GM23248 (cell line): ENCODE data around the gene NFE2L3. TPM values are rescaled to one million over a fixed set of nuclear protein-coding genes. Genes with fewer than 3 reads are reported as not detected.

Experiments used
- DNase-seq: peaks from one replicate; pipeline ENCODE4 v3.0.0-alpha.2; 2015
- H2AFZ ChIP-seq: fragments of 200-600 bp; sonication (generic); 2 replicates; pipeline ENCODE4 v1.6.1; 2016; ENCODE audit warnings: antibody characterized with exemption
- H3F3A ChIP-seq: fragments of 200-600 bp; sonication (generic); 2 replicates; pipeline ENCODE4 v1.6.1; 2016; ENCODE audit warnings: mild to moderate bottlenecking, antibody characterized with exemption, mixed run types; ENCODE audit not compliant: insufficient read depth
- H3K27ac ChIP-seq: fragments of 200-600 bp; sonication (generic); 2 replicates; pipeline ENCODE4 v1.5.1; 2016; ENCODE audit warnings: mild to moderate bottlenecking
- H3K27me3 ChIP-seq: fragments of 200-600 bp; sonication (generic); replicated peaks from 2 replicates; pipeline ENCODE4 v1.6.1; 2016; ENCODE audit warnings: mild to moderate bottlenecking; ENCODE audit not compliant: insufficient read depth
- H3K36me3 ChIP-seq: fragments of 200-600 bp; sonication (generic); 2 replicates; pipeline ENCODE4 v1.6.1; 2016; ENCODE audit warnings: low read depth, mild to moderate bottlenecking
- H3K4me1 ChIP-seq: fragments of 200-600 bp; sonication (generic); 2 replicates; pipeline ENCODE4 v1.6.1; 2016; ENCODE audit warnings: mild to moderate bottlenecking; ENCODE audit not compliant: insufficient read depth
- H3K4me2 ChIP-seq: fragments of 200-600 bp; sonication (generic); one replicate; pipeline ENCODE4 v1.6.1; 2016; ENCODE audit warnings: mild to moderate bottlenecking; ENCODE audit not compliant: unreplicated experiment
- H3K4me3 ChIP-seq: fragments of 200-600 bp; sonication (generic); 2 replicates; pipeline ENCODE4 v1.5.1; 2016; ENCODE audit warnings: mild to moderate bottlenecking
- H3K79me2 ChIP-seq: fragments of 200-600 bp; sonication (generic); 2 replicates; pipeline ENCODE4 v1.6.1; 2016; ENCODE audit warnings: mild to moderate bottlenecking; ENCODE audit not compliant: insufficient read depth
- H3K9ac ChIP-seq: fragments of 200-600 bp; sonication (generic); 2 replicates; pipeline ENCODE4 v1.6.1; 2016; ENCODE audit warnings: mild to moderate bottlenecking
- H3K9me2 ChIP-seq: fragments of 200-600 bp; sonication (generic); 2 replicates; pipeline ENCODE4 v1.6.1; 2016; ENCODE audit warnings: mixed run types, mild to moderate bottlenecking, moderate library complexity; ENCODE audit not compliant: insufficient read depth
- H3K9me3 ChIP-seq: fragments of 200-600 bp; sonication (generic); one replicate; pipeline ENCODE4 v1.6.1; 2017; ENCODE audit warnings: low read depth
- H4K20me1 ChIP-seq: fragments of 200-600 bp; sonication (generic); 2 replicates; pipeline ENCODE4 v1.6.0; 2016; ENCODE audit not compliant: insufficient read depth
- EZH2 ChIP-seq: fragments of 200-600 bp; sonication (generic); IDR thresholded peaks from 2 replicates; pipeline ENCODE4 v1.6.1; 2018; ENCODE audit warnings: antibody characterized with exemption, mild to moderate bottlenecking; ENCODE audit not compliant: insufficient read depth, poor library complexity, severe bottlenecking
- EZH2phosphoT487 ChIP-seq: fragments of 200-600 bp; sonication (generic); IDR thresholded peaks from 2 replicates; pipeline ENCODE4 v1.6.1; 2018; ENCODE audit warnings: antibody characterized with exemption, moderate library complexity, mild to moderate bottlenecking, low read depth; ENCODE audit not compliant: insufficient read depth
- WGBS, 2 experiments: methylation state at CpG; one replicate each; pipeline ENCODE4 v1.1.6; 2015 to 2017; ENCODE audit warnings: low lambda C conversion rate in 2 of 2, low coverage in 1 of 2; ENCODE audit errors: missing lambda C conversion rate in 2 of 2; 5-methylcytosine and 5-hydroxymethylcytosine counted together
- in situ Hi-C: fragments of 300-500 bp; cut with MboI; formaldehyde crosslinking; loops from 2 replicates; pipeline ENCODE4 v1.15.0; 2020
- polyA plus RNA-seq: library from polyadenylated mRNA; unstranded; fragments of >200 nt; fragmentation: Nextera tagmentation; extraction: Ambion mirVana; gene quantifications from 2 replicates; pipeline ENCODE4 v1.2.1, GENCODE V29; 2016
- total RNA-seq: library from RNA; depleted of rRNA; stranded (reverse); fragments of >200 nt; shearing (Covaris generic); gene quantifications from 2 replicates; pipeline ENCODE4 v1.2.3, GENCODE V29; 2014

The NFE2L3 gene
- total and polyA plus RNA-seq, 2 experiments from 2014 or later: 0.70 to 1.4 TPM

DNA sequence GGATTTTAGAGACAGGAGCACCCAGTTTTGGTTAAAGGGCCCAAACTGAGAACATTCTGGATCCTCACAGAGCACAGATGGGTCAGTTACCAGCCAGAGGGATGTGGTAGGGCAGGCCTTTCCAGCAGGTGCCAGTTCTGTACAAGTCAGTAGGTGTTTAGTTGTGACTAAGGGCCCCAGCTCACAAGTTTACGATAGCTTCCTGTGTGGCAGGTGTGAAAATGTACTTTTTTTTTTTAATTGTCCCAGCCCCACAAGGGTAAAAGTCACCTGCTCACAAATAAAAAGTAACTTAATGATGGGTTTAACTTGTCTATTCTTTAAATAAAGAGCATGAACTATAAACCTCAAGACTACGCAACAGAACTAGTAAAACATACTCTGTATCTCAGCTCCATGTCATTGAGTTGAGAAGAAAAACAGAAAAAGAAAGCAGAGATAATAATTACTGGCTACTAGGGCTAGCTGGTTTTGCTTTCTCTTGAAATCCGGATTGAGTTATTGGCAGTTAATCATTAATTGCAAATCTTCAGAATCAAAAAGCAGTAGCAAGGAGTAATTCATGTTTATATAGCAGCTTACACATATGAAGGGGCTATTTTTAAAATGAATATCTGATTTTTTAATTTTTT, 15.4 kb downstream of the NFE2L3 start:
- 87 to 91% methylated on average over 3 of the region's 3 CpGs for WGBS, 2 experiments
- no peaks in the 10 kb centered on the region for H3K9me3 ChIP-seq
- H3K9me2 ChIP-seq: no peaks in the 10 kb centered on the region
- in situ Hi-C loops: no loop called here
- H3K4me3 ChIP-seq: no peak overlapping the region
- no peaks in the 10 kb centered on the region for H3K4me1 ChIP-seq
- no peaks in the 10 kb centered on the region for H3K79me2 ChIP-seq
- no peaks in the 10 kb centered on the region for H3F3A ChIP-seq
- DNase-seq: no peak
- no peak overlapping the region for H3K9ac ChIP-seq
- no peak overlapping the region for H3K4me2 ChIP-seq
- no peak for TF ChIP-seq EZH2
- TF ChIP-seq EZH2phosphoT487: no peak
- H3K27me3 ChIP-seq: no peaks in the 10 kb centered on the region
- H3K36me3 ChIP-seq: no peaks in the 10 kb centered on the region
- no peak overlapping the region for H2AFZ ChIP-seq
- no peaks in the 10 kb centered on the region for H4K20me1 ChIP-seq
- no peak overlapping the region for H3K27ac ChIP-seq

DNA sequence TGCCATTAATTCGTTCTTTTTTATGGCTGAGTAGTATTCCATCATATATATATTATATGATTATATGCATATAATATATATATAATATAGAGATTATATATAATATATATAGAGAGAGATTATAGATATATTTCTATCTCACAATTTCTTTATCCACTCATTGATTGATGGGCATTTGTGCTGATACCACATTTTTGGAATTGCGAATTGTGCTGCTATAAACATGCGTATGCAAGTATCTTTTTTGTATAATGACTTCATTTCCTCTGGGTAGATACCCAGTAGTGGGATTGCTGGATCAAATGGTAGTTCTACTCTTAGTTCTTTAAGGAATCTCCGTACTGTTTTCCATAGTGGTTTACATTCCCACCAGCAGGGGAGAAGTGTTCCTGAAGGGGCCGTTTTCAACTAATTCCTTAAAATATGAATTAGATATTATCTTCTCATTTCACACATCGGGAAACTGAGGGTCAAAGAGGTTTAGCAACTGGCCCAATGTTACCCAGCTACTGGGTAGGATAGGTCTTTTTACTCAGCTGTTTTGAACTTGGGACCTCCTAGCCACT, 16.5 kb downstream of the NFE2L3 start:
- Histone ChIP-seq H3K27me3 (no peaks in the 10 kb centered on the region), H3K36me3 (no peaks in the 10 kb centered on the region), H3K9me2 (no peaks in the 10 kb centered on the region), H3K9ac (no peak overlapping the region), H4K20me1 (no peaks in the 10 kb centered on the region), H3K9me3 (no peaks in the 10 kb centered on the region), H3K4me2 (no peak overlapping the region), H3K4me3 (no peak overlapping the region), H3K79me2 (no peaks in the 10 kb centered on the region), H3K27ac (no peak overlapping the region), H3K4me1 (no peaks in the 10 kb centered on the region), H3F3A (no peaks in the 10 kb centered on the region), H2AFZ (no peak overlapping the region)
- in situ Hi-C loops: no loop called here
- TF ChIP-seq EZH2 (no peak), EZH2phosphoT487 (no peak)
- WGBS, 2 experiments: 73 to 80% methylated on average over 6 of the region's 6 CpGs
- no peak for DNase-seq

DNA sequence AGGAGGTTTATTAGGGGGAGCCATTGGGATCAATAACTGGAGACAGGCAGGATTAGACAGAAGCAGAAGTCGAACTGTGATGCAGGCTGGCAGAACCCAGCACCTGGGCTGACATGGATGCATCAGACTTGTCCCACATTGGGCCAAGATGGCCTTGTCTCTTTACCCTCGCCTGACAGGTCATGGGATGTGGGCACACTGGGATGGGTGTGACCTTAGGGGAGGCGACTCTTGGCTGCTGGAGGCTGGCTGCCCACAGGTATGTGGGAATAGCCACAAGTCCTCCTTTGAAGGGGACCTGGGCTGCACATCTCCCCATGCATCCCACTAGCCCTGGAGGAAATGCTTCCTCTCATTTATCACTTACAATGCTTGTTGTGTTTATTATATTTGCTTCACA, 17.3 kb downstream of the NFE2L3 start:
- H3K9me3 ChIP-seq: no peaks in the 10 kb centered on the region
- no peaks in the 10 kb centered on the region for H3K36me3 ChIP-seq
- no peak overlapping the region for H2AFZ ChIP-seq
- no peak for TF ChIP-seq EZH2phosphoT487
- TF ChIP-seq EZH2: no peak
- DNase-seq: no peak
- H3F3A ChIP-seq: no peaks in the 10 kb centered on the region
- H3K4me3 ChIP-seq: no peak overlapping the region
- H3K4me2 ChIP-seq: no peak overlapping the region
- no peaks in the 10 kb centered on the region for H4K20me1 ChIP-seq
- no peaks in the 10 kb centered on the region for H3K9me2 ChIP-seq
- no peak overlapping the region for H3K9ac ChIP-seq
- no peaks in the 10 kb centered on the region for H3K27me3 ChIP-seq
- 51 to 52% methylated on average over 3 of the region's 3 CpGs for WGBS, 2 experiments
- H3K27ac ChIP-seq: no peak overlapping the region
- H3K79me2 ChIP-seq: no peaks in the 10 kb centered on the region
- in situ Hi-C loops: no loop called here
- H3K4me1 ChIP-seq: no peaks in the 10 kb centered on the region

DNA sequence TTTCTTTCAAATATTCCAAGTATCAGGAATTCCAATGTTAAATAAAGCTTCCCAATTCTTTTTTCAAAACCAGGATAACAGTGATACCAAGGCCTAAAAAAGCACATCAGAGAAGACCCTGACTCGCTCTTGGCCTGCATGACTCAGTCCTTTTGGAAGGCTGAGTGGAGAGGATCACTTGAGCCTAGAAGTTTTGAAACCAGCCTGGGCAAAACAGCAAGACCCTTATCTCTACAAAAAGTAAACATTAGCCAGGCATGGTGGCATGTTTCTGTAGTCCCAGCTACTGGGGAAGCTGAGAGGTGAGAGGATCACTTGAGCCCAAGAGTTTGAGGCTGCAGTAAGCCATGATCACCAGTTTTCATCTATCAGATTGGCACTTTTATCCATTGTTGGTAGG, 18.7 kb downstream of the NFE2L3 start:
- Histone ChIP-seq H3K4me3 (no peak overlapping the region), H3K27me3 (no peaks in the 10 kb centered on the region), H2AFZ (no peak overlapping the region), H3K27ac (no peak overlapping the region), H3K4me1 (no peaks in the 10 kb centered on the region), H3K79me2 (no peaks in the 10 kb centered on the region), H3K9me2 (no peaks in the 10 kb centered on the region), H3K36me3 (no peaks in the 10 kb centered on the region), H3K4me2 (no peak overlapping the region), H3K9me3 (no peaks in the 10 kb centered on the region), H4K20me1 (no peaks in the 10 kb centered on the region), H3F3A (no peaks in the 10 kb centered on the region), H3K9ac (no peak overlapping the region)
- 82 to 88% methylated on average over 1 of the region's 1 CpG for WGBS, 2 experiments
- no peak for DNase-seq
- TF ChIP-seq EZH2 (no peak), EZH2phosphoT487 (no peak)
- in situ Hi-C loops: no loop called here

DNA sequence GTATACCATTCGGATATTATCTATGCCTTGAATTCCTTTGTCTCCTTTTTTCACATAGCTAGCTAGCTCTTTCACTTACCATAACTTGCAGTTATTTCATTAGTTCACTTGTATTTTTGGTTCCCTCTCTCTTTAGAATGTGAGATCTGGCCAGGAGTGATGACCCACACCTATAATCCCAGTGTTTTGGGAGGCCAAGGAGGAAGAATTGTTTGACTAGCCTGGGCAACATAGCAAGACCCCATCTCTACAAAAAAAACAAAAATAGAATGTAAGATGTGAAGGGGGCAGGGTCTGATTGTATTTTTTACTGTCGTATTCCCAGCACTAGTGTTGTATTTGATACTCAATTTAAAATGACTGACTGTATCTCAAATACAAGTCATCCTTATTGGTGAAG, 19.6 kb downstream of the NFE2L3 start:
- WGBS, 2 experiments: 64 to 67% methylated on average over 2 of the region's 2 CpGs
- no peak for DNase-seq
- H3K9me3 ChIP-seq: no peaks in the 10 kb centered on the region
- H3F3A ChIP-seq: no peaks in the 10 kb centered on the region
- TF ChIP-seq EZH2phosphoT487: no peak
- no peak for TF ChIP-seq EZH2
- no peaks in the 10 kb centered on the region for H3K9me2 ChIP-seq
- no peaks in the 10 kb centered on the region for H4K20me1 ChIP-seq
- no peak overlapping the region for H3K9ac ChIP-seq
- no peak overlapping the region for H3K4me2 ChIP-seq
- H3K4me1 ChIP-seq: no peaks in the 10 kb centered on the region
- H3K36me3 ChIP-seq: no peaks in the 10 kb centered on the region
- no peaks in the 10 kb centered on the region for H3K27me3 ChIP-seq
- H3K4me3 ChIP-seq: no peak overlapping the region
- no peaks in the 10 kb centered on the region for H3K79me2 ChIP-seq
- H2AFZ ChIP-seq: no peak overlapping the region
- no peak overlapping the region for H3K27ac ChIP-seq
- in situ Hi-C loops: no loop called here
